Neural cell (in vitro differentiated cells): ENCODE measurements around the gene ZSWIM7.

Source experiments
- EP300 ChIP-seq: fragments of 450-650 bp; conservative IDR thresholded peaks from 2 replicates; pipeline ENCODE4 v1.6.1; 2014; ENCODE audit warnings: antibody characterized with exemption, mild to moderate bottlenecking, moderate library complexity; ENCODE audit not compliant: poor library complexity, severe bottlenecking
- EZH2 ChIP-seq: fragments of 200-600, 300-800 bp; shearing (Covaris generic), sonication (generic); IDR thresholded peaks from 2 replicates; pipeline ENCODE4 v1.6.1; 2014; ENCODE audit warnings: antibody characterized with exemption, low read length, borderline replicate concordance, mild to moderate bottlenecking; ENCODE audit not compliant: insufficient read depth, poor library complexity, severe bottlenecking
- MXI1 ChIP-seq: fragments of 450-650 bp; conservative IDR thresholded peaks from 2 replicates; pipeline ENCODE4 v1.6.1; 2014; ENCODE audit warnings: antibody characterized with exemption, mild to moderate bottlenecking; ENCODE audit not compliant: poor library complexity, severe bottlenecking
- POLR2AphosphoS5 ChIP-seq: IDR thresholded peaks from 2 replicates; pipeline ENCODE4 v1.6.1; 2012
- RAD21 ChIP-seq: fragments of 450-650 bp; conservative IDR thresholded peaks from 2 replicates; pipeline ENCODE4 v1.6.1; 2014; ENCODE audit warnings: antibody characterized with exemption, mild to moderate bottlenecking, moderate library complexity
- TAF1 ChIP-seq: IDR thresholded peaks from 2 replicates; pipeline ENCODE4 v1.6.1; 2012; ENCODE audit warnings: low read depth
- TF ChIP-seq, protein P1 (sequence below): fragments of 450-650 bp; IDR thresholded peaks from 2 replicates; pipeline ENCODE4 v1.5.1; 2014; ENCODE audit warnings: antibody characterized with exemption, mild to moderate bottlenecking, moderate library complexity; ENCODE audit not compliant: poor library complexity, severe bottlenecking

DNA sequence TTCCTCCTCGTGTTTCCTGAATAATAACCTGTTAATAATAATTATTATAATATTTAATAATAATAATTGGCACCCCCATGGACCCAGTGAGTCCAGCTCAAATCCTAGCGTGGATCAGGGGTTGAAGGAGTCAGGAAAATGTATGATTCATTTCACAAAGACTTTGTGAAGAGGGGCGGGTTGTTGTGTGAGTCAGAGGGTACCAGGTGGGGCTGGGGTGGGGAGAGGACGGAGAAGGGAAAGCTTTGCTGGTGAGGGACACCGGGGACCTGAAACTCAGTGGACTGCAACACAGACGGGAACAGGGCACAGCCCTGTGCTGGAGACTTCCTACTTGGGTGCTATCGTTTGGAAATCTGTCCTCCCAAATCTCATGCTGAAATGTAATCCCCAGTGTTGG is 57.7 kb downstream of the ZSWIM7 start:
- TF ChIP-seq, protein P1, sequence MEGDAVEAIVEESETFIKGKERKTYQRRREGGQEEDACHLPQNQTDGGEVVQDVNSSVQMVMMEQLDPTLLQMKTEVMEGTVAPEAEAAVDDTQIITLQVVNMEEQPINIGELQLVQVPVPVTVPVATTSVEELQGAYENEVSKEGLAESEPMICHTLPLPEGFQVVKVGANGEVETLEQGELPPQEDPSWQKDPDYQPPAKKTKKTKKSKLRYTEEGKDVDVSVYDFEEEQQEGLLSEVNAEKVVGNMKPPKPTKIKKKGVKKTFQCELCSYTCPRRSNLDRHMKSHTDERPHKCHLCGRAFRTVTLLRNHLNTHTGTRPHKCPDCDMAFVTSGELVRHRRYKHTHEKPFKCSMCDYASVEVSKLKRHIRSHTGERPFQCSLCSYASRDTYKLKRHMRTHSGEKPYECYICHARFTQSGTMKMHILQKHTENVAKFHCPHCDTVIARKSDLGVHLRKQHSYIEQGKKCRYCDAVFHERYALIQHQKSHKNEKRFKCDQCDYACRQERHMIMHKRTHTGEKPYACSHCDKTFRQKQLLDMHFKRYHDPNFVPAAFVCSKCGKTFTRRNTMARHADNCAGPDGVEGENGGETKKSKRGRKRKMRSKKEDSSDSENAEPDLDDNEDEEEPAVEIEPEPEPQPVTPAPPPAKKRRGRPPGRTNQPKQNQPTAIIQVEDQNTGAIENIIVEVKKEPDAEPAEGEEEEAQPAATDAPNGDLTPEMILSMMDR = no peak
- no peak for TF ChIP-seq POLR2AphosphoS5
- no peak for TF ChIP-seq MXI1
- no peak for TF ChIP-seq EZH2
- no peak for TF ChIP-seq EP300
- TF ChIP-seq RAD21 = no peak
- TF ChIP-seq TAF1 = no peak
